ENCODE data around the gene TIMM10B. TPM values are rescaled to one million over a fixed set of nuclear protein-coding genes. Genes with fewer than 3 reads are reported as not detected.

The TIMM10B gene
- total and polyA plus RNA-seq, 2 of the 4 experiments (the other 2 are of a cell fraction), result 24.7 to 27.1 TPM

GRCh38 chr11:6516865-6517264 lies 35.6 kb downstream of the TIMM10B start:
- no peak overlapping the region for H3K4me2 ChIP-seq (ENCODE audit: low read depth, low read length)
- H3K9ac ChIP-seq (ENCODE audit: low read depth, low read length), result no peak overlapping the region
- no peak for TF ChIP-seq CEBPB (IDR thresholded peaks at IDR 0.05; ENCODE audit: low read depth, low read length)
- TF ChIP-seq MXI1 (IDR thresholded peaks at IDR 0.05; ENCODE audit: borderline replicate concordance, low read depth, low read length), result no peak
- TF ChIP-seq CHD1 (IDR thresholded peaks at IDR 0.05; ENCODE audit: low read depth, low read length), result no peak
- no peak for TF ChIP-seq RCOR1 (IDR thresholded peaks at IDR 0.05; ENCODE audit: insufficient replicate concordance, low read length)
- no peak for TF ChIP-seq SMC3 (IDR thresholded peaks at IDR 0.05; ENCODE audit: low read depth, low read length)
- TF ChIP-seq, protein P1, sequence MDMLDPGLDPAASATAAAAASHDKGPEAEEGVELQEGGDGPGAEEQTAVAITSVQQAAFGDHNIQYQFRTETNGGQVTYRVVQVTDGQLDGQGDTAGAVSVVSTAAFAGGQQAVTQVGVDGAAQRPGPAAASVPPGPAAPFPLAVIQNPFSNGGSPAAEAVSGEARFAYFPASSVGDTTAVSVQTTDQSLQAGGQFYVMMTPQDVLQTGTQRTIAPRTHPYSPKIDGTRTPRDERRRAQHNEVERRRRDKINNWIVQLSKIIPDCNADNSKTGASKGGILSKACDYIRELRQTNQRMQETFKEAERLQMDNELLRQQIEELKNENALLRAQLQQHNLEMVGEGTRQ (IDR thresholded peaks at IDR 0.05; ENCODE audit: low read depth, low read length), result no peak
- TF ChIP-seq POLR2A (IDR thresholded peaks at IDR 0.05; ENCODE audit: low read depth, low read length), result no peak
- no peak for TF ChIP-seq MAFK (IDR thresholded peaks at IDR 0.05; ENCODE audit: low read depth, low read length)
- TF ChIP-seq RFX5 (IDR thresholded peaks at IDR 0.05; ENCODE audit: low read depth, low read length), result no peak
- TF ChIP-seq MAZ (IDR thresholded peaks at IDR 0.05; ENCODE audit: borderline replicate concordance, low read depth, low read length), result no peak
- TF ChIP-seq, protein P2, sequence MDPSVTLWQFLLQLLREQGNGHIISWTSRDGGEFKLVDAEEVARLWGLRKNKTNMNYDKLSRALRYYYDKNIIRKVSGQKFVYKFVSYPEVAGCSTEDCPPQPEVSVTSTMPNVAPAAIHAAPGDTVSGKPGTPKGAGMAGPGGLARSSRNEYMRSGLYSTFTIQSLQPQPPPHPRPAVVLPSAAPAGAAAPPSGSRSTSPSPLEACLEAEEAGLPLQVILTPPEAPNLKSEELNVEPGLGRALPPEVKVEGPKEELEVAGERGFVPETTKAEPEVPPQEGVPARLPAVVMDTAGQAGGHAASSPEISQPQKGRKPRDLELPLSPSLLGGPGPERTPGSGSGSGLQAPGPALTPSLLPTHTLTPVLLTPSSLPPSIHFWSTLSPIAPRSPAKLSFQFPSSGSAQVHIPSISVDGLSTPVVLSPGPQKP (IDR thresholded peaks at IDR 0.05; ENCODE audit: borderline replicate concordance, low read depth, low read length), result no peak
- TF ChIP-seq BHLHE40 (IDR thresholded peaks at IDR 0.05; ENCODE audit: low read depth, low read length), result no peak
- no peak for TF ChIP-seq RAD21 (IDR thresholded peaks at IDR 0.05; ENCODE audit: low read length)
- CTCF ChIA-PET, result interaction anchor here (1.4 kb wide), 1 partner anchor 14 kb away, joined by 3 read pairs; no protein-coding TSS in a partner anchor
- dilution Hi-C loops (cut with HindIII; ENCODE audit: low sequenced_read_pairs, unreplicated experiment) (no loop called here), intact Hi-C loops (cut with micrococcal nuclease) (no loop called here), in situ Hi-C loops (cut with MboI; ENCODE audit: low sequenced_read_pairs) (no loop called here)
- ATAC-seq (ENCODE audit: low read depth) (no peak), DNase-seq (no peak)
- no peak overlapping the region for H2BK5ac ChIP-seq (ENCODE audit: low read depth, low read length, poor library complexity, severe bottlenecking)
- H3K4ac ChIP-seq (ENCODE audit: low read depth, low read length), result no peak overlapping the region
- no peaks in the 10 kb centered on the region for H3K4me1 ChIP-seq (ENCODE audit: control insufficient read depth, insufficient read depth, low read length)
- H4K20me1 ChIP-seq (ENCODE audit: insufficient read depth, low read length), result no peaks in the 10 kb centered on the region
- H3K9me1 ChIP-seq (ENCODE audit: insufficient read depth, low read length), result peaks cover 6% of the 10 kb centered on the region; the same call in 1 of the 2 replicates
- no peak overlapping the region for H3K56ac ChIP-seq (ENCODE audit: extremely low read depth, insufficient read depth, low read length)
- peaks cover 5% of the 10 kb centered on the region for H3K36me3 ChIP-seq (ENCODE audit: control insufficient read depth, insufficient read depth, low read length)
- H3K18ac ChIP-seq (ENCODE audit: low read depth, low read length), result no peak overlapping the region
- H2AK9ac ChIP-seq (replicated peaks; ENCODE audit: low read depth, low read length, poor library complexity), result no peak overlapping the region
- H3K27ac ChIP-seq (ENCODE audit: insufficient read depth, low read length), result no peak overlapping the region
- no peak overlapping the region for H2AK5ac ChIP-seq (ENCODE audit: low read depth, low read length)
- no peak overlapping the region for H4K5ac ChIP-seq (ENCODE audit: low read depth, low read length)
- H2BK20ac ChIP-seq (ENCODE audit: low read depth, low read length), result no peak overlapping the region
- H2BK15ac ChIP-seq (ENCODE audit: low read depth, low read length), result no peak overlapping the region
- no peak overlapping the region for H4K8ac ChIP-seq (ENCODE audit: low read depth in 2 of 2, low read length in 2 of 2)
- no peak overlapping the region for H3K23ac ChIP-seq (ENCODE audit: low read depth, low read length)
- no TSS peak for BruUV-seq (replicated peaks)
- H3K9me3 ChIP-seq (ENCODE audit: control insufficient read depth, insufficient read depth, low read length), result no peaks in the 10 kb centered on the region
- no peak overlapping the region for H2BK120ac ChIP-seq (ENCODE audit: low read depth, low read length)
- no peak overlapping the region for H3K4me3 ChIP-seq (ENCODE audit: insufficient read depth, low read depth, low read length)
- H3K79me1 ChIP-seq (ENCODE audit: low read depth in 1 of 2, low read length in 2 of 2), result no peaks in the 10 kb centered on the region
- no peaks in the 10 kb centered on the region for H3K27me3 ChIP-seq (ENCODE audit: control insufficient read depth, insufficient read depth, low read length)
- POLR2A ChIA-PET (ENCODE audit: unreplicated experiment), result no interaction called here
- H2AFZ ChIP-seq (replicated peaks; ENCODE audit: low read length, poor library complexity), result no peak overlapping the region
- H4K91ac ChIP-seq (ENCODE audit: insufficient read depth, low read depth, low read length), result no peak overlapping the region
- H3K14ac ChIP-seq (replicated peaks; ENCODE audit: low read depth, low read length), result no peak overlapping the region

Measured in IMR-90 (cell line).